H1 (cell line): Measurements from ENCODE around the gene JAKMIP1. TPM values are rescaled to one million over a fixed set of nuclear protein-coding genes. Genes with fewer than 3 reads are reported as not detected.

Source experiments
- CTCF ChIA-PET: fragments of 300-600 bp; sonication (Branson Sonifier 250); formaldehyde crosslinking; loops from one replicate; lab custom pipeline; 2021; ENCODE audit not compliant: partially characterized antibody; lab: Charles Lee
- POLR2A ChIA-PET: fragments of 300-600 bp; sonication (Branson Sonifier 250); formaldehyde crosslinking; loops from one replicate; lab custom pipeline; 2021; ENCODE audit warnings: inconsistent platforms; ENCODE audit not compliant: partially characterized antibody; lab: Charles Lee
- DNase-seq, 2 experiments: peaks; one replicate each; pipeline versions ENCODE4 v3.0.0 to v3.0.0-alpha.2; 2010 to 2022; ENCODE audit warnings: low spot score in 2 of 2, low read depth in 1 of 2, mixed read lengths in 1 of 2
- FAIRE-seq: peaks from 2 replicates; lab custom pipeline; 2011; peaks lifted over from hg19 to GRCh38; lab: Jason Lieb, UNC
- H2AFZ ChIP-seq: 2 replicates; pipeline ENCODE4 v1.8.1; 2012; ENCODE audit warnings: low read length, inconsistent platforms
- H2AK5ac ChIP-seq: 2 replicates; pipeline ENCODE4 v1.6.1; 2013; ENCODE audit warnings: low read depth, low read length
- H2BK120ac ChIP-seq: replicated peaks from 2 replicates; pipeline ENCODE3; 2013; ENCODE audit warnings: low read depth, low read length, inconsistent platforms
- H2BK12ac ChIP-seq: 2 replicates; pipeline ENCODE4 v1.6.1; 2013; ENCODE audit warnings: low read depth, low read length
- H2BK15ac ChIP-seq: 2 replicates; pipeline ENCODE4 v1.6.1; 2013; ENCODE audit warnings: low read length
- H2BK20ac ChIP-seq: 2 replicates; pipeline ENCODE4 v1.6.1; 2013; ENCODE audit warnings: low read length
- H2BK5ac ChIP-seq: 2 replicates; pipeline ENCODE4 v1.6.1; 2013; ENCODE audit warnings: low read depth, low read length
- H3K14ac ChIP-seq: 2 replicates; pipeline ENCODE4 v1.6.1; 2013; ENCODE audit warnings: inconsistent platforms; ENCODE audit not compliant: insufficient read length
- H3K18ac ChIP-seq: 2 replicates; pipeline ENCODE4 v1.6.1; 2013; ENCODE audit warnings: low read length; ENCODE audit errors: extremely low read depth
- H3K23ac ChIP-seq: 2 replicates; pipeline ENCODE4 v1.6.1; 2013; ENCODE audit warnings: inconsistent platforms; ENCODE audit not compliant: insufficient read length
- H3K23me2 ChIP-seq: 2 replicates; pipeline ENCODE4 v1.6.1; 2013; ENCODE audit warnings: low read depth, low read length
- H3K27ac ChIP-seq: 2 replicates; pipeline ENCODE4 v1.6.1; 2011; ENCODE audit warnings: low read depth, low read length, inconsistent platforms
- H3K27me3 ChIP-seq, 4 experiments: replicated peaks in 1 of 4; 1 replicate in 1 of 4; 2 replicates in 3 of 4; pipeline versions ENCODE4 v1.6.1 to v1.8.1; 2011 to 2013; ENCODE audit warnings: low read length in 3 of 4, mild to moderate bottlenecking in 3 of 4, inconsistent platforms in 2 of 4, mixed read lengths in 2 of 4, moderate library complexity in 1 of 4; ENCODE audit not compliant: control insufficient read depth in 3 of 4, insufficient read depth in 3 of 4; ENCODE audit errors: extremely low read depth in 1 of 4
- H3K36me3 ChIP-seq, 4 experiments: 2 replicates each; pipeline versions ENCODE4 v1.6.1 to v1.8.1; 2011 to 2013; ENCODE audit warnings: mild to moderate bottlenecking in 4 of 4, low read length in 3 of 4, moderate library complexity in 2 of 4, control low read depth in 1 of 4, inconsistent platforms in 1 of 4; ENCODE audit not compliant: insufficient read depth in 4 of 4, control insufficient read depth in 2 of 4
- H3K4ac ChIP-seq: replicated peaks from 2 replicates; pipeline ENCODE3; 2013; ENCODE audit warnings: low read length, low read depth, mixed read lengths, inconsistent platforms; ENCODE audit not compliant: insufficient read length
- H3K4me1 ChIP-seq, 4 experiments: replicated peaks in 1 of 4; 1 replicate in 1 of 4; 2 replicates in 3 of 4; pipeline versions ENCODE4 v1.6.1 to v1.8.1; 2011 to 2013; ENCODE audit warnings: low read length in 3 of 4, inconsistent platforms in 2 of 4, mixed read lengths in 1 of 4; ENCODE audit not compliant: insufficient read depth in 4 of 4, control insufficient read depth in 3 of 4
- H3K4me2 ChIP-seq, 2 experiments: 2 replicates each; pipeline versions ENCODE4 v1.6.1 to v1.8.1; 2011 to 2013; ENCODE audit warnings: low read depth in 2 of 2, low read length in 2 of 2, control low read depth in 1 of 2, inconsistent platforms in 1 of 2, mild to moderate bottlenecking in 1 of 2; ENCODE audit not compliant: insufficient read depth in 1 of 2
- H3K4me3 ChIP-seq, 4 experiments: fragments of 200-600, 300-600 bp in 1 of 4; sonication (generic), shearing (Covaris generic), sonication (Bioruptor Twin) in 1 of 4; 2 replicates each; pipeline versions ENCODE4 v1.5.1 to v1.8.1; 2011 to 2016; ENCODE audit warnings: low read length in 4 of 4, low read depth in 3 of 4, control low read depth in 2 of 4, inconsistent platforms in 2 of 4, mild to moderate bottlenecking in 2 of 4, mixed read lengths in 1 of 4, moderate library complexity in 1 of 4; ENCODE audit not compliant: insufficient read depth in 2 of 4; ENCODE audit errors: extremely low read depth in 1 of 4
- H3K56ac ChIP-seq: replicated peaks from 2 replicates; pipeline ENCODE3; 2013; ENCODE audit warnings: low read depth, mild to moderate bottlenecking, mixed read lengths, low read length, inconsistent platforms; ENCODE audit not compliant: insufficient read length
- H3K79me1 ChIP-seq: 2 replicates; pipeline ENCODE4 v1.6.1; 2013; ENCODE audit warnings: low read depth, low read length, control low read depth
- H3K79me2 ChIP-seq, 2 experiments: 2 replicates each; pipeline versions ENCODE4 v1.6.1 to v1.8.1; 2012 to 2013; ENCODE audit warnings: low read length in 2 of 2, mild to moderate bottlenecking in 2 of 2, inconsistent platforms in 1 of 2; ENCODE audit not compliant: insufficient read depth in 2 of 2, control insufficient read depth in 1 of 2
- H3K9ac ChIP-seq, 4 experiments: replicated peaks in 1 of 4; 1 replicate in 1 of 4; 2 replicates in 3 of 4; pipeline versions ENCODE4 v1.6.1 to v1.8.1; 2011 to 2013; ENCODE audit warnings: low read depth in 3 of 4, low read length in 3 of 4, control low read depth in 2 of 4, mild to moderate bottlenecking in 2 of 4, moderate library complexity in 2 of 4, inconsistent platforms in 1 of 4; ENCODE audit errors: extremely low read depth in 1 of 4
- H3K9me3 ChIP-seq, 2 experiments: 2 replicates each; pipeline versions ENCODE4 v1.6.1 to v1.8.1; 2012 to 2013; ENCODE audit warnings: mild to moderate bottlenecking in 2 of 2, moderate library complexity in 2 of 2, control low read depth in 1 of 2, inconsistent platforms in 1 of 2, low read depth in 1 of 2, low read length in 1 of 2, mixed read lengths in 1 of 2; ENCODE audit not compliant: insufficient read depth in 2 of 2
- H4K20me1 ChIP-seq, 2 experiments: replicated peaks in 1 of 2; 2 replicates each; pipeline versions ENCODE3 to v1.8.1; 2011 to 2013; ENCODE audit warnings: inconsistent platforms in 2 of 2, low read length in 2 of 2, mild to moderate bottlenecking in 1 of 2; ENCODE audit not compliant: insufficient read depth in 2 of 2, control insufficient read depth in 1 of 2
- H4K5ac ChIP-seq: 2 replicates; pipeline ENCODE4 v1.6.1; 2013; ENCODE audit warnings: low read length, low read depth, mixed read lengths, inconsistent platforms; ENCODE audit not compliant: insufficient read length
- H4K8ac ChIP-seq: 2 replicates; pipeline ENCODE4 v1.8.0; 2013; ENCODE audit warnings: mild to moderate bottlenecking, moderate library complexity, low read length, inconsistent platforms; ENCODE audit not compliant: insufficient read depth; ENCODE audit errors: extremely low read depth
- H4K91ac ChIP-seq: replicated peaks from 2 replicates; pipeline ENCODE3; 2013; ENCODE audit warnings: low read length, mixed read lengths, inconsistent platforms; ENCODE audit not compliant: insufficient read length
- ATF2 ChIP-seq: IDR thresholded peaks from 2 replicates; pipeline ENCODE4 v1.6.1; 2012; ENCODE audit warnings: low read length, inconsistent platforms
- CBX8 ChIP-seq: fragments of 300-800, 300-1000 bp; sonication (generic); IDR thresholded peaks from 2 replicates; pipeline ENCODE4 v1.7.1; 2016; ENCODE audit warnings: low read depth, low read length, borderline replicate concordance
- CEBPB ChIP-seq: IDR thresholded peaks from 2 replicates; pipeline ENCODE4 v1.6.1; 2012; ENCODE audit warnings: low read depth, low read length
- CHD1 ChIP-seq: IDR thresholded peaks from 2 replicates; pipeline ENCODE4 v1.6.1; 2012; ENCODE audit warnings: low read depth, low read length, improper control_type of control experiment
- NANOG ChIP-seq: IDR thresholded peaks from 2 replicates; pipeline ENCODE4 v1.6.1; 2011; ENCODE audit warnings: low read length, low read depth, mild to moderate bottlenecking, inconsistent platforms; ENCODE audit not compliant: insufficient read depth, poor library complexity, severe bottlenecking
- POU5F1 ChIP-seq: IDR thresholded peaks from 2 replicates; pipeline ENCODE4 v1.6.1; 2011; ENCODE audit warnings: low read depth, mild to moderate bottlenecking, low read length, moderate library complexity
- RFX5 ChIP-seq: IDR thresholded peaks from 2 replicates; pipeline ENCODE4 v1.6.1; 2011; ENCODE audit warnings: low read depth, low read length, improper control_type of control experiment, borderline replicate concordance
- RNF2 ChIP-seq: fragments of 200-900, 300-1000 bp; sonication (generic); IDR thresholded peaks from 2 replicates; pipeline ENCODE4 v1.7.1; 2016; ENCODE audit warnings: borderline replicate concordance, low read depth, mild to moderate bottlenecking, antibody characterized with exemption, low read length; ENCODE audit not compliant: poor library complexity, severe bottlenecking; ENCODE audit errors: missing control alignments
- SIX5 ChIP-seq: IDR thresholded peaks from 2 replicates; pipeline ENCODE4 v1.6.1; 2011; ENCODE audit warnings: mild to moderate bottlenecking, low read depth, low read length
- SRF ChIP-seq: IDR thresholded peaks from 2 replicates; pipeline ENCODE4 v1.6.1; 2011; ENCODE audit warnings: mild to moderate bottlenecking, low read depth, low read length, moderate library complexity
- SUZ12 ChIP-seq: fragments of 200-600 bp; sonication (generic); IDR thresholded peaks from 2 replicates; pipeline ENCODE4 v1.6.1; 2012; ENCODE audit warnings: mild to moderate bottlenecking, inconsistent platforms, low read length, moderate library complexity, mixed read lengths
- ZNF274 ChIP-seq: IDR thresholded peaks from 2 replicates; pipeline ENCODE4 v1.7.0; 2012; ENCODE audit warnings: low read length, borderline replicate concordance; ENCODE audit errors: extremely low read depth
- WGBS, 2 experiments: shearing (Covaris generic) in 1 of 2; methylation state at CpG; one replicate each; pipeline versions ENCODE4 v1.1.6 to v1.1.7; 2013 to 2015; ENCODE audit warnings: low lambda C conversion rate in 2 of 2, mixed read lengths in 2 of 2, inconsistent platforms in 1 of 2, low coverage in 1 of 2, missing lambda C conversion rate in 1 of 2; ENCODE audit not compliant: insufficient replicate concordance in 2 of 2, insufficient coverage in 1 of 2, insufficient read length in 1 of 2; ENCODE audit errors: extremely low coverage in 1 of 2, missing lambda C conversion rate in 1 of 2; 5-methylcytosine and 5-hydroxymethylcytosine counted together
- polyA plus RNA-seq, 7 experiments: library from polyadenylated mRNA; depleted of rRNA in 3 of 7; stranded (reverse) in 5 of 7; unstranded in 2 of 7; fragments of >200 nt in 5 of 7; fragments of 200-250 nt in 2 of 7; gene quantifications; 1 replicate in 5 of 7; 2 replicates in 1 of 7; 4 replicates in 1 of 7; pipeline versions ENCODE4 v1.2.1 to v1.2.3, GENCODE V29; 2011 to 2013; ENCODE audit warnings: missing spikeins in 2 of 7, mixed read lengths in 2 of 7
- total RNA-seq: library from RNA; stranded (reverse); fragmentation: NEBNext Ultra II Directional; extraction: Animal tissue kit (Norgen Biotek cat#: 25700); gene quantifications from 2 replicates; pipeline ENCODE4 v1.2.1, GENCODE V29; 2021

The JAKMIP1 gene
- total and polyA plus RNA-seq, 2 of the 8 experiments (the other 6 are each of a cell fraction or from before 2014, with no cell fraction given): 2.5 to 4.4 TPM

GRCh38 chr4:6193399-6193798 is 7.0 kb downstream of the JAKMIP1 start:
- no peak overlapping the region for H3K4me3 ChIP-seq
- no peak overlapping the region for H3K9ac ChIP-seq
- H2BK5ac ChIP-seq: no peak overlapping the region
- H4K8ac ChIP-seq: no peak overlapping the region; the same call in 1 of the 2 replicates
- POLR2A ChIA-PET: no interaction called here
- no peak overlapping the region for H4K91ac ChIP-seq
- no peak for DNase-seq
- no peaks in the 10 kb centered on the region; the same call in 1 of the 2 replicates for H3K23me2 ChIP-seq
- H3K79me1 ChIP-seq: no peaks in the 10 kb centered on the region; the same call in 1 of the 2 replicates
- WGBS, 2 experiments: 85% methylated on average over 11 of the region's 11 CpGs; no CpG with 5 or more reads in 1 of the 2 experiments
- H3K56ac ChIP-seq: no peak overlapping the region
- no peak overlapping the region for H3K27ac ChIP-seq
- H2BK120ac ChIP-seq: no peak overlapping the region
- no peak overlapping the region for H4K5ac ChIP-seq
- H3K18ac ChIP-seq: no peak overlapping the region
- H2BK20ac ChIP-seq: no peak overlapping the region
- H2BK12ac ChIP-seq: no peak overlapping the region
- FAIRE-seq: no peak
- no peak overlapping the region for H3K14ac ChIP-seq
- H4K20me1 ChIP-seq: peaks cover 0 to 6% of the 10 kb centered on the region in 2 experiments
- H3K9me3 ChIP-seq: no peaks in the 10 kb centered on the region
- H3K23ac ChIP-seq: no peak overlapping the region
- no peak overlapping the region for H3K4me2 ChIP-seq
- H3K79me2 ChIP-seq: no peaks in the 10 kb centered on the region
- peaks cover 6 to 31% (median 15%) of the 10 kb centered on the region in 4 experiments for H3K4me1 ChIP-seq
- H3K36me3 ChIP-seq: no peaks in the 10 kb centered on the region; a peak in 1 of 8 replicates
- H2BK15ac ChIP-seq: 0 out of 2 replicates have a peak overlapping the region, but pooled peaks have one; percentile 4
- H2AK5ac ChIP-seq: no peak overlapping the region
- H3K27me3 ChIP-seq: 0 out of 7 replicates have a peak, but pooled peaks cover 0 to 3% (median 0%) of the 10 kb centered on the region in 4 experiments
- CTCF ChIA-PET: interaction anchor here (1.0 to 1.5 kb wide), 2 partner anchors 32 to 195 kb away, joined by 3 read pairs; no protein-coding TSS in a partner anchor
- H2AFZ ChIP-seq: no peak overlapping the region
- no peak overlapping the region for H3K4ac ChIP-seq
- no peak for TF ChIP-seq SUZ12
- no peak for TF ChIP-seq ATF2
- no peak for TF ChIP-seq RNF2
- no peak for TF ChIP-seq CBX8
- no peak for TF ChIP-seq CHD1
- TF ChIP-seq ZNF274: no peak
- TF ChIP-seq POU5F1: no peak
- TF ChIP-seq SRF: no peak
- no peak for TF ChIP-seq NANOG
- no peak for TF ChIP-seq SIX5
- TF ChIP-seq CEBPB: no peak
- no peak for TF ChIP-seq RFX5
